HepG2 (cell line): ENCODE measurements around the gene ANKS4B. TPM values are rescaled to one million over a fixed set of nuclear protein-coding genes. Genes with fewer than 3 reads are reported as not detected.

ENCODE experiments used
- NFKB2 ChIP-seq: sonication (generic); formaldehyde crosslinking; IDR thresholded peaks from 2 replicates; pipeline ENCODE4 v1.4.0; 2020; ENCODE audit warnings: missing genetic modification reagents, borderline replicate concordance
- POGZ ChIP-seq: sonication (generic); formaldehyde crosslinking; IDR thresholded peaks from 2 replicates; pipeline ENCODE4 v1.4.0; 2020; ENCODE audit warnings: mild to moderate bottlenecking, missing genetic modification reagents
- SETDB1 ChIP-seq: sonication (generic); formaldehyde crosslinking; IDR thresholded peaks from 2 replicates; pipeline ENCODE4 v1.5.1; 2020; ENCODE audit warnings: missing genetic modification reagents, mild to moderate bottlenecking, borderline replicate concordance
- TARDBP ChIP-seq: sonication (generic); formaldehyde crosslinking; IDR thresholded peaks from 2 replicates; pipeline ENCODE4 v1.8.0; 2022; ENCODE audit warnings: mild to moderate bottlenecking, missing genetic modification reagents
- THAP11 ChIP-seq: IDR thresholded peaks from 2 replicates; pipeline ENCODE4 v1.6.1; 2016; ENCODE audit warnings: missing biosample characterization, missing genetic modification reagents
- WIZ ChIP-seq: sonication (generic); formaldehyde crosslinking; IDR thresholded peaks from 2 replicates; pipeline ENCODE4 v1.5.1; 2020; ENCODE audit warnings: mild to moderate bottlenecking, missing genetic modification reagents
- ZNF253 ChIP-seq: sonication (generic); formaldehyde crosslinking; IDR thresholded peaks from 2 replicates; pipeline ENCODE4 v1.8.0; 2022; ENCODE audit warnings: mild to moderate bottlenecking, missing genetic modification reagents, borderline replicate concordance
- ZNF260 ChIP-seq: sonication (generic); formaldehyde crosslinking; IDR thresholded peaks from 2 replicates; pipeline ENCODE4 v1.4.0; 2020; ENCODE audit warnings: missing genetic modification reagents, low read depth, mild to moderate bottlenecking, borderline replicate concordance
- ZNF891 ChIP-seq: sonication (generic); formaldehyde crosslinking; IDR thresholded peaks from 2 replicates; pipeline ENCODE4 v1.5.0; 2020; ENCODE audit warnings: mild to moderate bottlenecking, missing genetic modification reagents
- polyA plus RNA-seq, 8 experiments: library from polyadenylated mRNA; depleted of rRNA in 3 of 8; stranded (reverse) in 7 of 8; unstranded in 1 of 8; fragments of >200 nt; fragmentation: Illumina TruSeq in 4 of 8; extraction: Trizol in 4 of 8; gene quantifications; 2 replicates each; pipeline versions ENCODE4 v1.2.1 to v1.2.3, GENCODE V29; 2011 to 2016; ENCODE audit warnings: low read depth in 4 of 8, missing spikeins in 1 of 8, mixed read lengths in 1 of 8; ENCODE audit not compliant: insufficient read depth in 1 of 8
- total RNA-seq, 5 experiments: library from RNA; depleted of rRNA; stranded (reverse); fragments of >200 nt; fragmentation: Illumina TruSeq; extraction: Trizol; gene quantifications; 2 replicates each; pipeline ENCODE4 v1.2.3, GENCODE V29; 2016; ENCODE audit warnings: low read depth in 1 of 5
- TF ChIP-seq, protein P1 (sequence below): sonication (generic); formaldehyde crosslinking; IDR thresholded peaks from 2 replicates; pipeline ENCODE4 v1.4.0; 2020; ENCODE audit warnings: missing genetic modification reagents, borderline replicate concordance
- TF ChIP-seq, protein P2 (sequence below): sonication (generic); formaldehyde crosslinking; IDR thresholded peaks from 2 replicates; pipeline ENCODE4 v1.4.0; 2020; ENCODE audit warnings: missing genetic modification reagents, low read depth, mild to moderate bottlenecking, borderline replicate concordance
- TF ChIP-seq, protein P3 (sequence below): sonication (generic); formaldehyde crosslinking; IDR thresholded peaks from 2 replicates; pipeline ENCODE4 v1.4.0; 2020; ENCODE audit warnings: missing genetic modification reagents
- TF ChIP-seq, protein P4 (sequence below): sonication (generic); formaldehyde crosslinking; IDR thresholded peaks from 2 replicates; pipeline ENCODE4 v1.4.0; 2020; ENCODE audit warnings: mild to moderate bottlenecking, missing genetic modification reagents
- TF ChIP-seq, protein P5 (sequence below), 2 experiments: IDR thresholded peaks; 2 replicates each; pipeline ENCODE4 v1.6.1; 2011 to 2012; ENCODE audit warnings: low read length in 2 of 2, borderline replicate concordance in 1 of 2, low read depth in 1 of 2, mild to moderate bottlenecking in 1 of 2, moderate library complexity in 1 of 2

ANKS4B gene
- total and polyA plus RNA-seq, 2 of the 13 experiments (the other 11 are each of a cell fraction or from before 2014, with no cell fraction given) = 6.5 to 30.0 TPM

DNA sequence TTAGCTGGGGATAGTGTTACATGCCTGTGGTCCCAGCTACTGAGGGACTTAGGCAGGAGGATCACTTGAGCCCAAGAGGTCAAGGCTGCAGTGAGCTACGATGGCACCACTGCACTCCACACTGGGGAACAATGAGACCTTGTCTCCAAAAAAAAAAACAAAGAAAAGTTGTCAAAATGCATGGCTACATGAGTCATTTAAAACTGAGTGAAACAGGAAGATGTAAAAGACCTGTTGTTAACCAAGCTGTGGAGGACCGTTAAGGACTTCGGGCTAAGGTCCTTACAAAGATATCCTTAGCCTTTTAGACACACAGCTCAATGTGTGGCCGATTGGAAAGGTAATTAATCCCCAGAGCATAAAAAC is 47.2 kb upstream of the ANKS4B start (continued):
- TF ChIP-seq, protein P1, sequence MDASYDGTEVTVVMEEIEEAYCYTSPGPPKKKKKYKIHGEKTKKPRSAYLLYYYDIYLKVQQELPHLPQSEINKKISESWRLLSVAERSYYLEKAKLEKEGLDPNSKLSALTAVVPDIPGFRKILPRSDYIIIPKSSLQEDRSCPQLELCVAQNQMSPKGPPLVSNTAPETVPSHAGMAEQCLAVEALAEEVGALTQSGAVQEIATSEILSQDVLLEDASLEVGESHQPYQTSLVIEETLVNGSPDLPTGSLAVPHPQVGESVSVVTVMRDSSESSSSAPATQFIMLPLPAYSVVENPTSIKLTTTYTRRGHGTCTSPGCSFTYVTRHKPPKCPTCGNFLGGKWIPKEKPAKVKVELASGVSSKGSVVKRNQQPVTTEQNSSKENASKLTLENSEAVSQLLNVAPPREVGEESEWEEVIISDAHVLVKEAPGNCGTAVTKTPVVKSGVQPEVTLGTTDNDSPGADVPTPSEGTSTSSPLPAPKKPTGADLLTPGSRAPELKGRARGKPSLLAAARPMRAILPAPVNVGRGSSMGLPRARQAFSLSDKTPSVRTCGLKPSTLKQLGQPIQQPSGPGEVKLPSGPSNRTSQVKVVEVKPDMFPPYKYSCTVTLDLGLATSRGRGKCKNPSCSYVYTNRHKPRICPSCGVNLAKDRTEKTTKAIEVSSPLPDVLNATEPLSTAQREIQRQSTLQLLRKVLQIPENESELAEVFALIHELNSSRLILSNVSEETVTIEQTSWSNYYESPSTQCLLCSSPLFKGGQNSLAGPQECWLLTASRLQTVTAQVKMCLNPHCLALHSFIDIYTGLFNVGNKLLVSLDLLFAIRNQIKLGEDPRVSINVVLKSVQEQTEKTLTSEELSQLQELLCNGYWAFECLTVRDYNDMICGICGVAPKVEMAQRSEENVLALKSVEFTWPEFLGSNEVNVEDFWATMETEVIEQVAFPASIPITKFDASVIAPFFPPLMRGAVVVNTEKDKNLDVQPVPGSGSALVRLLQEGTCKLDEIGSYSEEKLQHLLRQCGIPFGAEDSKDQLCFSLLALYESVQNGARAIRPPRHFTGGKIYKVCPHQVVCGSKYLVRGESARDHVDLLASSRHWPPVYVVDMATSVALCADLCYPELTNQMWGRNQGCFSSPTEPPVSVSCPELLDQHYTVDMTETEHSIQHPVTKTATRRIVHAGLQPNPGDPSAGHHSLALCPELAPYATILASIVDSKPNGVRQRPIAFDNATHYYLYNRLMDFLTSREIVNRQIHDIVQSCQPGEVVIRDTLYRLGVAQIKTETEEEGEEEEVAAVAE (CRISPR knock-in tag) = no peak
- TF ChIP-seq TARDBP (CRISPR knock-in tag) (no peak; the same call in 1 of the 2 replicates), WIZ (0 out of 2 replicates have a peak, but pooled peaks have one; percentile 28), ZNF253 (CRISPR knock-in tag) (no peak), ZNF891 (no peak), ZNF260 (CRISPR knock-in tag) (no peak), NFKB2 (CRISPR knock-in tag) (no peak), POGZ (CRISPR knock-in tag) (peak; percentile 47; the same call in 1 of the 2 replicates), THAP11 (CRISPR knock-in tag) (no peak), SETDB1 (CRISPR knock-in tag) (no peak)
- TF ChIP-seq, protein P2, sequence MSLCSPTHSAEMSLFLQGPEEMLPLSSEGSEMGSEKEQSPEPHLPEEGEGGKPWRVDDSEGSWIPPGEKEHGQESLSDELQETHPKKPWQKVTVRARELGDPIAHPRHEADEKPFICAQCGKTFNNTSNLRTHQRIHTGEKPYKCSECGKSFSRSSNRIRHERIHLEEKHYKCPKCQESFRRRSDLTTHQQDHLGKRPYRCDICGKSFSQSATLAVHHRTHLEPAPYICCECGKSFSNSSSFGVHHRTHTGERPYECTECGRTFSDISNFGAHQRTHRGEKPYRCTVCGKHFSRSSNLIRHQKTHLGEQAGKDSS = no peak
- TF ChIP-seq, protein P3, sequence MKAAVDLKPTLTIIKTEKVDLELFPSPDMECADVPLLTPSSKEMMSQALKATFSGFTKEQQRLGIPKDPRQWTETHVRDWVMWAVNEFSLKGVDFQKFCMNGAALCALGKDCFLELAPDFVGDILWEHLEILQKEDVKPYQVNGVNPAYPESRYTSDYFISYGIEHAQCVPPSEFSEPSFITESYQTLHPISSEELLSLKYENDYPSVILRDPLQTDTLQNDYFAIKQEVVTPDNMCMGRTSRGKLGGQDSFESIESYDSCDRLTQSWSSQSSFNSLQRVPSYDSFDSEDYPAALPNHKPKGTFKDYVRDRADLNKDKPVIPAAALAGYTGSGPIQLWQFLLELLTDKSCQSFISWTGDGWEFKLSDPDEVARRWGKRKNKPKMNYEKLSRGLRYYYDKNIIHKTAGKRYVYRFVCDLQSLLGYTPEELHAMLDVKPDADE (CRISPR knock-in tag) = no peak
- TF ChIP-seq, protein P4, sequence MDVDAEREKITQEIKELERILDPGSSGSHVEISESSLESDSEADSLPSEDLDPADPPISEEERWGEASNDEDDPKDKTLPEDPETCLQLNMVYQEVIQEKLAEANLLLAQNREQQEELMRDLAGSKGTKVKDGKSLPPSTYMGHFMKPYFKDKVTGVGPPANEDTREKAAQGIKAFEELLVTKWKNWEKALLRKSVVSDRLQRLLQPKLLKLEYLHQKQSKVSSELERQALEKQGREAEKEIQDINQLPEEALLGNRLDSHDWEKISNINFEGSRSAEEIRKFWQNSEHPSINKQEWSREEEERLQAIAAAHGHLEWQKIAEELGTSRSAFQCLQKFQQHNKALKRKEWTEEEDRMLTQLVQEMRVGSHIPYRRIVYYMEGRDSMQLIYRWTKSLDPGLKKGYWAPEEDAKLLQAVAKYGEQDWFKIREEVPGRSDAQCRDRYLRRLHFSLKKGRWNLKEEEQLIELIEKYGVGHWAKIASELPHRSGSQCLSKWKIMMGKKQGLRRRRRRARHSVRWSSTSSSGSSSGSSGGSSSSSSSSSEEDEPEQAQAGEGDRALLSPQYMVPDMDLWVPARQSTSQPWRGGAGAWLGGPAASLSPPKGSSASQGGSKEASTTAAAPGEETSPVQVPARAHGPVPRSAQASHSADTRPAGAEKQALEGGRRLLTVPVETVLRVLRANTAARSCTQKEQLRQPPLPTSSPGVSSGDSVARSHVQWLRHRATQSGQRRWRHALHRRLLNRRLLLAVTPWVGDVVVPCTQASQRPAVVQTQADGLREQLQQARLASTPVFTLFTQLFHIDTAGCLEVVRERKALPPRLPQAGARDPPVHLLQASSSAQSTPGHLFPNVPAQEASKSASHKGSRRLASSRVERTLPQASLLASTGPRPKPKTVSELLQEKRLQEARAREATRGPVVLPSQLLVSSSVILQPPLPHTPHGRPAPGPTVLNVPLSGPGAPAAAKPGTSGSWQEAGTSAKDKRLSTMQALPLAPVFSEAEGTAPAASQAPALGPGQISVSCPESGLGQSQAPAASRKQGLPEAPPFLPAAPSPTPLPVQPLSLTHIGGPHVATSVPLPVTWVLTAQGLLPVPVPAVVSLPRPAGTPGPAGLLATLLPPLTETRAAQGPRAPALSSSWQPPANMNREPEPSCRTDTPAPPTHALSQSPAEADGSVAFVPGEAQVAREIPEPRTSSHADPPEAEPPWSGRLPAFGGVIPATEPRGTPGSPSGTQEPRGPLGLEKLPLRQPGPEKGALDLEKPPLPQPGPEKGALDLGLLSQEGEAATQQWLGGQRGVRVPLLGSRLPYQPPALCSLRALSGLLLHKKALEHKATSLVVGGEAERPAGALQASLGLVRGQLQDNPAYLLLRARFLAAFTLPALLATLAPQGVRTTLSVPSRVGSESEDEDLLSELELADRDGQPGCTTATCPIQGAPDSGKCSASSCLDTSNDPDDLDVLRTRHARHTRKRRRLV (CRISPR knock-in tag) = no peak
- TF ChIP-seq, protein P5, sequence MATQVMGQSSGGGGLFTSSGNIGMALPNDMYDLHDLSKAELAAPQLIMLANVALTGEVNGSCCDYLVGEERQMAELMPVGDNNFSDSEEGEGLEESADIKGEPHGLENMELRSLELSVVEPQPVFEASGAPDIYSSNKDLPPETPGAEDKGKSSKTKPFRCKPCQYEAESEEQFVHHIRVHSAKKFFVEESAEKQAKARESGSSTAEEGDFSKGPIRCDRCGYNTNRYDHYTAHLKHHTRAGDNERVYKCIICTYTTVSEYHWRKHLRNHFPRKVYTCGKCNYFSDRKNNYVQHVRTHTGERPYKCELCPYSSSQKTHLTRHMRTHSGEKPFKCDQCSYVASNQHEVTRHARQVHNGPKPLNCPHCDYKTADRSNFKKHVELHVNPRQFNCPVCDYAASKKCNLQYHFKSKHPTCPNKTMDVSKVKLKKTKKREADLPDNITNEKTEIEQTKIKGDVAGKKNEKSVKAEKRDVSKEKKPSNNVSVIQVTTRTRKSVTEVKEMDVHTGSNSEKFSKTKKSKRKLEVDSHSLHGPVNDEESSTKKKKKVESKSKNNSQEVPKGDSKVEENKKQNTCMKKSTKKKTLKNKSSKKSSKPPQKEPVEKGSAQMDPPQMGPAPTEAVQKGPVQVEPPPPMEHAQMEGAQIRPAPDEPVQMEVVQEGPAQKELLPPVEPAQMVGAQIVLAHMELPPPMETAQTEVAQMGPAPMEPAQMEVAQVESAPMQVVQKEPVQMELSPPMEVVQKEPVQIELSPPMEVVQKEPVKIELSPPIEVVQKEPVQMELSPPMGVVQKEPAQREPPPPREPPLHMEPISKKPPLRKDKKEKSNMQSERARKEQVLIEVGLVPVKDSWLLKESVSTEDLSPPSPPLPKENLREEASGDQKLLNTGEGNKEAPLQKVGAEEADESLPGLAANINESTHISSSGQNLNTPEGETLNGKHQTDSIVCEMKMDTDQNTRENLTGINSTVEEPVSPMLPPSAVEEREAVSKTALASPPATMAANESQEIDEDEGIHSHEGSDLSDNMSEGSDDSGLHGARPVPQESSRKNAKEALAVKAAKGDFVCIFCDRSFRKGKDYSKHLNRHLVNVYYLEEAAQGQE (IDR thresholded peaks at IDR 0.05; ENCODE audit: borderline replicate concordance in 1 of 2, low read depth in 1 of 2, low read length in 2 of 2) = peak in 1 of 2 experiments; percentile 27; a peak in 1 of 4 replicates
